GM18907 (cell line): ENCODE results near the gene SUFU.
A peak's percentile ranks its signal among the peaks of the same experiment; 100 is the strongest.

Source experiments
- ATAC-seq: cut with Tn5 transposase; IDR thresholded peaks from one replicate; pipeline ENCODE4 v1.9.1; 2021; ENCODE audit warnings: mild to moderate bottlenecking, moderate library complexity; ENCODE audit not compliant: unreplicated experiment

Gene SUFU

DNA sequence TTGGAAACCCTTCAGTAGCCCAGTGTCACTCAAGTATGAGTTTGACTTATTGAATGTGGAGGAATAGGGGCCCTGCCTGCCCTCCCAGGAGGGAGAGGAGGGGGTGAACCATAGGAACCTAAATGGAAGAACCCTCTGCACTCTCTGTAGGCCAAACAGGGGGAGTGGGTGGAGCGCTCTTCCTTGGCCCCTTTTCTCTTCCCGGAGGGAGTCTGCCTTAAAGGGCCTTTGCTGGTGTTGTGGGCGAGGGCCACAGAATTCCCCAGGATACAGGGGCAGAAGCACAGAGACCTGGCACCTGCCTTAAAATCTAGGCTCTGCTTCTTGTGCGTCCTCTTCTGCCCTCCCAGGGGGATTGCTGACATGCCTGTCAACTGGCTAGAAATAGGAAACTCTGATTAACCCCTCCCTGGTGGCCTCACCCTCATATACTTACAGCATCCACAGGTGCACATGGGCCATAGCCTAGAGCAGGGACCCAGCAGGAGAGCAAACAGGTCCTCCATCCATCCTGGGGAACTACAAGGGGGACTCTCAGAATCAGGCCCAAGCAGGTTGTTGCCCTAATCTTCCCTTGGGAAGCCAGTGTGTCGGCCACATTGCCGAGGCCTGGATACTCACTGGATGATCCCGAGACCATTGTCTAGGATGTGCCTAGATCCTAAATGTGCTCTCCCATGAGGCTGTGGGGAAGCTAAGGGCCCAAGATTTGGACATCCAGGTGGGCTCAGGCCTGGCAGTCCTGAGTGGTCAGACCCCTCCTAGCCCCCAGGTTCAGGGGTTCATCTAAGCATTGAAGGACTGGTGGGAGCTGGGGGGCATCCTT, 143.9 kb downstream of the SUFU start:
- ATAC-seq: no peak

DNA sequence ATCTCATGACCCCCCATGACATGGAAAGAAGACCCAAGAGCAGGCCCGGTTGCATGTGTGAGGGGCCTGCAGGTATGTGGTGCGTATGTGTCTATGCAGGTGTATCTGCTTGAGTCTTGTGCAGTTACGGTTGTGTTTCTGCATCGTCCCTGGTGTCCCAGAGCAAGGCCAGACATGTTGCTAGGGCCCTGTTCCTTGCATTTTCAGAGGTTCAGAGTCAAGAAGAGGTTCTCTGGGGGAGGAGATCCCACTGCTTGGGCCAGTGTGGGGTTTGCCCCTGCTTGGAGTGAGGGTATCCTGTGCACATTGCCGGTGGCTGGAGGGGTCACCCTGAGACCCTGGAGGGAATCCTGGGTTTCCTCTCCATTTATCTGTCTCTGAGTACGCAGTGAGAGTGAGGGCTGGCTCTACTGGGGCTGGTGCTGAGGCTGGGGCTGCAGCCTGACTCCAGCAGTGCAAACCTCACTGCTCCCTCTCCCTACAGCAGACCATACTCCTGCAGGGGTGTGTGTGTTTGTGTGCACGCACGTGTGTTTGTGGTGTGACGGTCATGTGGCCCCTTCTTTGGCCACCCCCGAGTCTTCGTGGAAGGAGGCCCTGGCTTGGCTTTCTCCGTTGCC, 144.6 kb downstream of the SUFU start:
- ATAC-seq: no peak

- no peak for ATAC-seq
These were observed 145.4 kb downstream of the SUFU start for GRCh38 chr10:102648889-102649796.

- ATAC-seq: no peak
These were observed 146.3 kb downstream of the SUFU start for GRCh38 chr10:102649797-102650654.

- ATAC-seq: no peak
These were observed 147.1 kb downstream of the SUFU start for GRCh38 chr10:102650655-102651454.

GRCh38 chr10:102651455-102652169, 147.8 kb downstream of the SUFU start:
- peak; percentile 2 for ATAC-seq

GRCh38 chr10:102652170-102652916, 148.6 kb downstream of the SUFU start:
- peak; percentile 36 for ATAC-seq

DNA sequence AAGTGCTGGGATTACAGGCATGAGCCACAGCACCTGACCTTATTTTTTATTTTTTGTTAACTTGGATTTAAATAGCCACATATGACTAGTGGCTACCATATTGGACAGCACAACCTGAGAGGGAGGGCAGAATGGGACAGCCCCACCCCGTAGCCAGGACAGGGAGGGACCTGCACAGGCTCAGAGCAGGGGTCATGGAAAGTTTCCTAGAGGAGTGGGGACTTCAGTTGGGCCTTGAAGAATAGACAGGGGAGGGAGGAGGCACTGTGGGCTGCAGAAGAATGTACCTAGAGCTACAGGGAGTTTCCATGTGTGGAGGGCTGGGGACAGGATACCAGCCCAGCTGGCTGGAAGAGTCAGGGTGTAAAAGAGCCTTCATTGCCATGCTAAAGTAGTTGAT, 149.3 kb downstream of the SUFU start:
- no peak for ATAC-seq

GRCh38 chr10:102654566-102654965, 150.8 kb downstream of the SUFU start:
- ATAC-seq: no peak

DNA sequence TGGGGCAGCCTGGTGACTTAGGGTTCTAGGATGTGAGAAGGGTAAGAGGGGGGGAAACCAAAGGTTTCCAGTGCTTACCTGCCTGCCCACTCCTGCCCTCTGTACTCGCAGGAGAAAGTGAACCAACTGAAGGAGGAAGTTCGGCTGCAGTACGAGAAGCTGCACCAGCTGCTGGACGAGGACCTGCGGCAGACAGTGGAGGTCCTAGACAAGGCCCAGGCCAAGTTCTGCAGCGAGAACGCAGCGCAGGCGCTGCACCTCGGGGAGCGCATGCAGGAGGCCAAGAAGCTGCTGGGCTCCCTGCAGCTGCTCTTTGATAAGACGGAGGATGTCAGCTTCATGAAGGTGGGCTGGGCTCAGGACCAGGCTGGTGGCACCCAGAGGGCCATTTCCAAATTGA, 151.2 kb downstream of the SUFU start:
- ATAC-seq: no peak

- no peak for ATAC-seq
These were observed 152.3 kb downstream of the SUFU start for GRCh38 chr10:102656026-102656425.

DNA sequence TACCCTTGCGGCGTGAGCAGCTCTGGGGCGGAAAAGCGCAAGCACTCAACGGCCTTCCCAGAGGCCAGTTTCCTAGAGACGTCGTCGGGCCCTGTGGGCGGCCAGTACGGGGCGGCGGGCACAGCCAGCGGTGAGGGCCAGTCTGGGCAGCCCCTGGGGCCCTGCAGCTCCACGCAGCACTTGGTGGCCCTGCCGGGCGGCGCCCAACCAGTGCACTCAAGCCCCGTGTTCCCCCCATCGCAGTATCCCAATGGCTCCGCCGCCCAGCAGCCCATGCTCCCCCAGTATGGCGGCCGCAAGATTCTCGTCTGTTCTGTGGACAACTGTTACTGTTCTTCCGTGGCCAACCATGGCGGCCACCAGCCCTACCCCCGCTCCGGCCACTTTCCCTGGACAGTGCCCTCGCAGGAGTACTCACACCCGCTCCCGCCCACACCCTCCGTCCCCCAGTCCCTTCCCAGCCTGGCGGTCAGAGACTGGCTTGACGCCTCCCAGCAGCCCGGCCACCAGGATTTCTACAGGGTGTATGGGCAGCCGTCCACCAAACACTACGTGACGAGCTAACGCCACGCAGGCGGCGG, 153.1 kb downstream of the SUFU start:
- no peak for ATAC-seq

DNA sequence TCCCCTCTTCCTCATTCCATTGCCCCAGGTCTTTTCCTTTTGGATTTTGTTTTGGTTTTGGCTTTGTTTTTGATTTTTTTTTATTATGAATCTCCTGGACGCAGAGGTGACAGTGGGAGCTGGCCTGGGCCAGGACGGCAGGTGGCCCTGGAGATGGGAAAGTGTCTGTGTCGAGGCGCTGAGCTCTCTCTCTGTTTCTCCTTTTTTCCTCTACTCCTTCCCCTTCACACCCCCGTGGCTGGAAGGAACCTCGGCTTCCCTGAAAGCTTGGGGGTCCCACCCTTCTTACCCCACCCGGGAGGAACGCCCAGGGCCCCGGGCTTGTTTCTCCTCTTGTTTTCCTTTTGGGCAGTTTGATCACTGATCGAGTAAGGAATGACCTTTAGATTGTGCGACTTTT, 153.7 kb downstream of the SUFU start:
- no peak for ATAC-seq

DNA sequence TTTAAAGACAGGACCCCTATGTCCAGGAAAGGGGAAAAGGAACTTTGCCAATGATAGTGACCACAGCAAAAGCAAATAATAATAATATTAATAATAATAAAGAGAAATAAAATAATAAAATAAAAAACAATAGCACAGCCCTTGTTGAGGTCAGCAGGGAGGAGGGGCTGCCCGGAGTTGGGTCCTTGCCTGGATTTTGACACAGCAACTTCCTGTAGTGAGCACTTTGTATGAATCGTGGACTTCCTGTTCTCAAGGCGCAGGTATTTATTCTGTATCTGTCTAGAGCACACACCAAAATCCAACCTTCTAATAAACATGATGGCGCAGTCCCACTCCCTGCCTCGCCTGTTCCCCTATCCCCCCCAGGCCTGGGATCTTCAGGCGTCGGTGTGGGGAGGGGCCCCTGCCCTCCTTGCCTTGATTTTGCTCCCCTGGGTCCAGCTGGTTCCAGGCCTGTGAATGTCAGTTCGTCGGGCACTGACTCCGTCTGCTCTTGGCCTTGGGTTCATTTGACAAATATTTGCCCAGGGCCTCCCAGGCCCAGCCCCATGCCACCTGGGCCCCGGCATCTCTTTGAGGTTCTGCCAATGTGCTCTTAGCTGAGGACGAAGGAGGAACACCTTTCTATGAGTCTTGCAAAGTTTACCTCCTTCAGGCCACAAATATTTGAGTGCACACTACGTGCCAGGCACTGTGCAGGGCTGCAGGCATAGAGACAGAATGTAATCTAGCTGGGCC, 154.4 kb downstream of the SUFU start:
- no peak for ATAC-seq

DNA sequence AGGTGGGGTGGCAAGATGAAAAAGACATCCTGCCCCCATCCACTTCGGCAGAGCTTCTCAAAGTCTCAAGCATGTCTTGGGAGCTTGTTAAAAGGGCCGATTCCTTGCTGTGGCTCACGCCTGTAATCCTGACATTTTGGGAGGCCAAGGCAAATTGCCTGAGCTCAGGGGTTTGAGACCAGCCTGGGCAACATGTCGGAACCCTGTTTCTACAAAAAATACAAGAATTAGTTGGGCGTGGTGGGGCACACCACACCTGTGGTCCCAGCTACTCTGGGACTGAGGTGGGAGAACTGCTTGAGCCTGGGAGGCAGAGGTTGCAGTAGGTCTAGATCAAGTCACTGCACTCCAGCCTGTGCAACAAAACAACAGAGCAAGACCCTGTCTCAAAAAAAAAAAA, 155.0 kb downstream of the SUFU start:
- ATAC-seq: no peak

GRCh38 chr10:102660888-102661657, 157.3 kb downstream of the SUFU start:
- ATAC-seq: peak; percentile 78

DNA sequence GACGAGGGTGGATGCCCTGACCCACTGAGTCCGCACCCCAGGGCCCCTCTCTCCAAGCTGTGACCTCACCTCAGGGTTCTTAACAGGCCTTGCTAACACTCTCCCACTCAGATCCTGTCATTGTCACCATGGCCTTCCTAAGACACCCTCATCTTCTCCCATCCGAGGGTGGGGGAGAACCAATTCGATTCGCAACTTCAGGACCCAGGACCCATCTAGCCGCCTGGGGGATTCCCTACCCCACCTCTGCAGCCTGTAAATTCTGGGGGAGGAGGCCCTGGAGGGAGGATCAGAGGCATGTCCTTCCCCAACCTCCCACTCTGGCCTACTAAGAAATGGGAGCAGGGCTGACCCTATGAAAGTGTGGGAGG, 157.9 kb downstream of the SUFU start:
- ATAC-seq: peak; percentile 21
